ENCODE results near the gene NIP7. TPM values are rescaled to one million over a fixed set of nuclear protein-coding genes. Genes with fewer than 3 reads are reported as not detected.

The NIP7 gene
- total and polyA plus RNA-seq, 4 donors: 14.5 to 23.2 (median 17.0) TPM

GRCh38 chr16:69338557-69339288, 849 bp upstream of the NIP7 start:
- H3K4me1 ChIP-seq (ENCODE audit: control insufficient read depth in 5 of 5, insufficient read depth in 5 of 5, low read length in 5 of 5): peaks cover 7 to 20% (median 16%) of the 10 kb centered on the region in 5 donors
- H3K9me3 ChIP-seq (ENCODE audit: control insufficient read depth in 4 of 4, insufficient read depth in 3 of 4, low read length in 3 of 4): peaks cover 0 to 1% (median 0%) of the 10 kb centered on the region in 4 donors
- no peaks in the 10 kb centered on the region for H3K27me3 ChIP-seq (ENCODE audit: control insufficient read depth in 3 of 3, insufficient read depth in 3 of 3, low read length in 2 of 3)
- H3K36me3 ChIP-seq (ENCODE audit: control insufficient read depth in 4 of 4, insufficient read depth in 4 of 4, low read length in 4 of 4): peaks cover 11 to 48% (median 30%) of the 10 kb centered on the region in 4 donors
- peak overlapping the region; percentile 98 for H3K4me3 ChIP-seq
- H3K9ac ChIP-seq (ENCODE audit: insufficient read depth in 1 of 2, low read length in 2 of 2): peak overlapping the region; percentile 54 to 55
- DNase-seq (no peak), ATAC-seq (ENCODE audit: insufficient read depth, low FRiP score) (no peak)
- no peak for TF ChIP-seq CTCF (IDR thresholded peaks at IDR 0.05; ENCODE audit: control extremely low read depth, extremely low read depth)
- H3K27ac ChIP-seq (ENCODE audit: low read depth in 1 of 2, low read length in 1 of 2): peak overlapping the region; percentile 87 to 93
- 19 to 21% methylated on average over 43 to 46 of the region's 46 CpGs for WGBS, 2 donors

- ATAC-seq (ENCODE audit: insufficient read depth, low FRiP score): no peak
- peak overlapping the region; percentile 75 for H3K4me3 ChIP-seq
- peaks cover 8 to 35% (median 19%) of the 10 kb centered on the region in 4 donors for H3K36me3 ChIP-seq (ENCODE audit: control insufficient read depth in 4 of 4, insufficient read depth in 4 of 4, low read length in 4 of 4)
Observed at GRCh38 chr16:69340095-69340644, 598 bp downstream of the NIP7 start.

GRCh38 chr16:69344171-69344570, 4.6 kb downstream of the NIP7 start:
- TF ChIP-seq CTCF (IDR thresholded peaks at IDR 0.05; ENCODE audit: control extremely low read depth, extremely low read depth): no peak
- peaks cover 3 to 22% (median 12%) of the 10 kb centered on the region in 4 donors for H3K36me3 ChIP-seq (ENCODE audit: control insufficient read depth in 4 of 4, insufficient read depth in 4 of 4, low read length in 4 of 4)

More at GRCh38 chr16:69340095-69340644, 598 bp downstream of the NIP7 start:
- peaks cover 7 to 20% (median 16%) of the 10 kb centered on the region in 5 donors for H3K4me1 ChIP-seq (ENCODE audit: control insufficient read depth in 5 of 5, insufficient read depth in 5 of 5, low read length in 5 of 5)
- DNase-seq: no peak
- H3K27ac ChIP-seq (ENCODE audit: low read depth in 1 of 2, low read length in 1 of 2): peak overlapping the region; percentile 55 to 87
- TF ChIP-seq CTCF (IDR thresholded peaks at IDR 0.05; ENCODE audit: control extremely low read depth, extremely low read depth): no peak
- H3K27me3 ChIP-seq (ENCODE audit: control insufficient read depth in 3 of 3, insufficient read depth in 3 of 3, low read length in 2 of 3): no peaks in the 10 kb centered on the region
- H3K9me3 ChIP-seq (ENCODE audit: control insufficient read depth in 4 of 4, insufficient read depth in 3 of 4, low read length in 3 of 4): no peaks in the 10 kb centered on the region
- H3K9ac ChIP-seq (ENCODE audit: insufficient read depth in 1 of 2, low read length in 2 of 2): peak overlapping the region; percentile 36 to 47
- WGBS, 2 donors: 9% methylated on average over 16 of the region's 16 CpGs

More at GRCh38 chr16:69344171-69344570, 4.6 kb downstream of the NIP7 start:
- no peaks in the 10 kb centered on the region for H3K27me3 ChIP-seq (ENCODE audit: control insufficient read depth in 3 of 3, insufficient read depth in 3 of 3, low read length in 2 of 3)
- no peak overlapping the region for H3K27ac ChIP-seq (ENCODE audit: low read depth in 1 of 2, low read length in 1 of 2)
- no peak for ATAC-seq (ENCODE audit: insufficient read depth, low FRiP score)
- no peak for DNase-seq
- H3K4me3 ChIP-seq: no peak overlapping the region
- H3K9ac ChIP-seq (ENCODE audit: insufficient read depth in 1 of 2, low read length in 2 of 2): no peak overlapping the region
- peaks cover 3 to 10% (median 6%) of the 10 kb centered on the region in 5 donors for H3K4me1 ChIP-seq (ENCODE audit: control insufficient read depth in 5 of 5, insufficient read depth in 5 of 5, low read length in 5 of 5)
- no peaks in the 10 kb centered on the region for H3K9me3 ChIP-seq (ENCODE audit: control insufficient read depth in 4 of 4, insufficient read depth in 3 of 4, low read length in 3 of 4)
- 95 to 97% methylated on average over 5 of the region's 5 CpGs for WGBS, 2 donors
